SK-N-SH (cell line): Measurements from ENCODE around the gene CEACAM20. TPM values are rescaled to one million over a fixed set of nuclear protein-coding genes. Genes with fewer than 3 reads are reported as not detected.

ENCODE experiments used
- CTCF ChIA-PET: fragments of 300-600, 350-600 bp; formaldehyde crosslinking; extraction: SDS; loops from one replicate; lab custom pipeline; 2021; lab: Yijun Ruan, JAX
- POLR2A ChIA-PET: fragments of 350-600 bp; sonication (Branson Sonifier 250); formaldehyde crosslinking; extraction: SDS; loops from one replicate; lab custom pipeline; 2020; ENCODE audit warnings: antibody characterized with exemption, inconsistent platforms; lab: Yijun Ruan, JAX
- DNase-seq: peaks from one replicate; pipeline ENCODE4 v3.0.0; 2012
- H2AFZ ChIP-seq: fragments of 200-600 bp; sonication (generic); 2 replicates; pipeline ENCODE4 v1.8.1; 2016; ENCODE audit warnings: antibody characterized with exemption, mild to moderate bottlenecking, low read depth
- H3F3A ChIP-seq: fragments of 200-600 bp; sonication (generic); replicated peaks from 2 replicates; pipeline ENCODE3; 2016; ENCODE audit warnings: antibody characterized with exemption, mild to moderate bottlenecking; ENCODE audit not compliant: insufficient read depth
- H3K27ac ChIP-seq, 2 experiments: fragments of 200-500 bp in 1 of 2; fragments of 200-600 bp in 1 of 2; sonication (Bioruptor generic) in 1 of 2; sonication (generic), shearing (Covaris generic) in 1 of 2; 2 replicates each; pipeline versions ENCODE4 v1.5.1 to v1.6.1; 2014 to 2016; ENCODE audit warnings: low read depth in 2 of 2, inconsistent platforms in 1 of 2, low read length in 1 of 2, mild to moderate bottlenecking in 1 of 2, mixed read lengths in 1 of 2
- H3K27me3 ChIP-seq: fragments of 200-600 bp; sonication (generic), shearing (Covaris generic); 2 replicates; pipeline ENCODE4 v1.6.1; 2016; ENCODE audit warnings: mixed run types; ENCODE audit not compliant: insufficient read depth
- H3K36me3 ChIP-seq, 2 experiments: fragments of 200-500 bp in 1 of 2; fragments of 200-600 bp in 1 of 2; sonication (Bioruptor generic) in 1 of 2; sonication (generic) in 1 of 2; replicated peaks in 1 of 2; 2 replicates each; pipeline versions ENCODE3 to v1.5.1; 2014 to 2016; ENCODE audit warnings: low read length in 1 of 2, mild to moderate bottlenecking in 1 of 2; ENCODE audit not compliant: insufficient read depth in 2 of 2, control insufficient read depth in 1 of 2
- H3K4me1 ChIP-seq, 2 experiments: fragments of 200-500 bp in 1 of 2; fragments of 200-600 bp in 1 of 2; sonication (Bioruptor generic) in 1 of 2; sonication (generic), shearing (Covaris generic) in 1 of 2; 2 replicates each; pipeline versions ENCODE4 v1.5.1 to v1.6.1; 2014 to 2016; ENCODE audit warnings: low read depth in 1 of 2, low read length in 1 of 2, mixed run types in 1 of 2; ENCODE audit not compliant: insufficient read depth in 2 of 2, control insufficient read depth in 1 of 2
- H3K4me2 ChIP-seq: fragments of 200-600 bp; sonication (generic), shearing (Covaris generic); 2 replicates; pipeline ENCODE4 v1.6.1; 2017; ENCODE audit warnings: mixed run types
- H3K4me3 ChIP-seq, 2 experiments: fragments of 200-500 bp in 1 of 2; fragments of 200-600 bp in 1 of 2; sonication (Bioruptor generic) in 1 of 2; sonication (generic), shearing (Covaris generic) in 1 of 2; 2 replicates each; pipeline versions ENCODE4 v1.5.1 to v1.8.1; 2014 to 2016; ENCODE audit warnings: low read depth in 2 of 2, inconsistent platforms in 1 of 2, low read length in 1 of 2, mild to moderate bottlenecking in 1 of 2, mixed read lengths in 1 of 2, moderate library complexity in 1 of 2
- H3K79me2 ChIP-seq: fragments of 200-600 bp; sonication (generic); 2 replicates; pipeline ENCODE4 v1.8.1; 2017; ENCODE audit warnings: mild to moderate bottlenecking; ENCODE audit not compliant: insufficient read depth
- H3K9ac ChIP-seq: fragments of 200-600 bp; sonication (generic); 2 replicates; pipeline ENCODE4 v1.6.1; 2017; ENCODE audit warnings: mixed run types
- H3K9me2 ChIP-seq: fragments of 200-600 bp; sonication (generic); 2 replicates; pipeline ENCODE4 v1.6.1; 2017; ENCODE audit warnings: mixed run types
- H3K9me3 ChIP-seq: fragments of 200-600 bp; sonication (generic); 2 replicates; pipeline ENCODE4 v1.6.1; 2017; ENCODE audit warnings: mixed run types, mild to moderate bottlenecking, moderate library complexity
- H4K20me1 ChIP-seq: fragments of 200-600 bp; sonication (generic); 2 replicates; pipeline ENCODE4 v1.6.1; 2017; ENCODE audit warnings: mild to moderate bottlenecking, mixed run types; ENCODE audit not compliant: insufficient read depth
- FOXM1 ChIP-seq: IDR thresholded peaks from 2 replicates; pipeline ENCODE4 v1.4.0; 2012; ENCODE audit warnings: low read depth, mild to moderate bottlenecking
- GATA2 ChIP-seq: sonication (generic); formaldehyde crosslinking; IDR thresholded peaks from 2 replicates; pipeline ENCODE4 v1.5.0; 2020; ENCODE audit warnings: mild to moderate bottlenecking, missing genetic modification reagents
- POLR2AphosphoS5 ChIP-seq: IDR thresholded peaks from 2 replicates; pipeline ENCODE4 v1.6.1; 2012; ENCODE audit warnings: low read depth, low read length
- RXRA ChIP-seq: IDR thresholded peaks from 2 replicates; pipeline ENCODE4 v1.4.0; 2012; ENCODE audit warnings: low read depth, mild to moderate bottlenecking, borderline replicate concordance
- SIN3A ChIP-seq: IDR thresholded peaks from 2 replicates; pipeline ENCODE4 v1.6.1; 2012; ENCODE audit warnings: low read depth, mild to moderate bottlenecking, low read length, moderate library complexity, borderline replicate concordance
- TAF1 ChIP-seq: IDR thresholded peaks from 2 replicates; pipeline ENCODE4 v1.6.1; 2012; ENCODE audit warnings: low read depth, mild to moderate bottlenecking, low read length, moderate library complexity, borderline replicate concordance
- WGBS: methylation state at CpG from one replicate; pipeline ENCODE4 v1.1.6; 2017; ENCODE audit warnings: low lambda C conversion rate; 5-methylcytosine and 5-hydroxymethylcytosine counted together
- polyA plus RNA-seq, 3 experiments: library from polyadenylated mRNA; depleted of rRNA; stranded (reverse); fragments of >200 nt; gene quantifications; 2 replicates each; pipeline ENCODE4 v1.2.3, GENCODE V29; 2012
- TF ChIP-seq, protein P1 (sequence below): IDR thresholded peaks from 2 replicates; pipeline ENCODE4 v1.4.0; 2012; ENCODE audit warnings: low read depth
- TF ChIP-seq, protein P2 (sequence below): IDR thresholded peaks from 2 replicates; pipeline ENCODE4 v1.4.0; 2012; ENCODE audit warnings: low read depth, borderline replicate concordance
- TF ChIP-seq, protein P3 (sequence below): fragments of 200-600 bp; sonication (generic); IDR thresholded peaks from 2 replicates; pipeline ENCODE4 v1.6.1; 2017; ENCODE audit warnings: antibody characterized with exemption, mild to moderate bottlenecking, moderate library complexity

Gene CEACAM20
- not detected in 2 replicates for polyA plus RNA-seq (2012; rRNA removed)
- not detected in 2 replicates for polyA plus RNA-seq (2012; cell fraction: cytosol; rRNA removed)
- polyA plus RNA-seq (2012; cell fraction: nucleus; rRNA removed), result not detected in 2 replicates

DNA sequence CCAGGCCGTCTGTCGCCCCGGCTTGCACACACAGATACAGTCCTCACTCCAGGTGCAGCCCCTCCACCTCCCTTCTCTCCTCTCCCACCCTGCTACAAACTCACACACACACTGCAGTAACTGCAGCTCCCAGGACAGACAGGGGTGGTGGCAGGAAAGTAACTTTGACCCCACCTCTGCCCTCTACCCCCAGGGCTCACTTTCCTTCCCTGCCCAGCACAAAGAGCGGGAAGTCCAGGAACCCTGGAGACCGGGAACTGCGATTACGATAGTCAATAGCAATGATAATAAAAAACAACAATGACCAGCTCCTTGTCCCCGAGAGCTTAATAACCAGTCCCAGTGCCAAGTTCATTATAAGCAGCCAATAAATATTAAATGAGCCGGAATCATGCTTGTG is at the start of gene CEACAM20:
Gene CEACAM20 (minus strand): TSS at position 140 of the 400 bp plus-strand sequence. CDS start 166 bp downstream, outside the sequence.
- Histone ChIP-seq H3K36me3 (no peaks in the 10 kb centered on the region), H3F3A (no peaks in the 10 kb centered on the region), H3K9ac (no peak within 1 kb of the TSS), H3K4me2 (no peak within 1 kb of the TSS), H3K27ac (no peak within 1 kb of the TSS), H3K4me1 (no peaks in the 10 kb centered on the region), H3K9me2 (no peaks in the 10 kb centered on the region), H3K9me3 (no peaks in the 10 kb centered on the region), H3K27me3 (peaks cover 74% of the 10 kb centered on the region; the same call in 1 of the 2 replicates), H3K4me3 (no peak within 1 kb of the TSS), H3K79me2 (no peaks in the 10 kb centered on the region), H4K20me1 (no peaks in the 10 kb centered on the region), H2AFZ (no peak within 1 kb of the TSS)
- 16% methylated on average over 9 of the region's 9 CpGs for WGBS
- CTCF ChIA-PET, result interaction anchor here (1.2 to 1.7 kb wide), 3 partner anchors 41 to 194 kb away, joined by 3 to 7 read pairs (median 3); no protein-coding TSS in a partner anchor
- TF ChIP-seq, protein P1, sequence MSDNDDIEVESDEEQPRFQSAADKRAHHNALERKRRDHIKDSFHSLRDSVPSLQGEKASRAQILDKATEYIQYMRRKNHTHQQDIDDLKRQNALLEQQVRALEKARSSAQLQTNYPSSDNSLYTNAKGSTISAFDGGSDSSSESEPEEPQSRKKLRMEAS, result no peak
- TF ChIP-seq SIN3A (no peak), GATA2 (no peak), TAF1 (no peak), FOXM1 (no peak), RXRA (no peak)
- TF ChIP-seq, protein P2, sequence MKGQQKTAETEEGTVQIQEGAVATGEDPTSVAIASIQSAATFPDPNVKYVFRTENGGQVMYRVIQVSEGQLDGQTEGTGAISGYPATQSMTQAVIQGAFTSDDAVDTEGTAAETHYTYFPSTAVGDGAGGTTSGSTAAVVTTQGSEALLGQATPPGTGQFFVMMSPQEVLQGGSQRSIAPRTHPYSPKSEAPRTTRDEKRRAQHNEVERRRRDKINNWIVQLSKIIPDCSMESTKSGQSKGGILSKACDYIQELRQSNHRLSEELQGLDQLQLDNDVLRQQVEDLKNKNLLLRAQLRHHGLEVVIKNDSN, result no peak
- DNase-seq, result no peak
- POLR2A ChIA-PET, result no interaction called here

DNA sequence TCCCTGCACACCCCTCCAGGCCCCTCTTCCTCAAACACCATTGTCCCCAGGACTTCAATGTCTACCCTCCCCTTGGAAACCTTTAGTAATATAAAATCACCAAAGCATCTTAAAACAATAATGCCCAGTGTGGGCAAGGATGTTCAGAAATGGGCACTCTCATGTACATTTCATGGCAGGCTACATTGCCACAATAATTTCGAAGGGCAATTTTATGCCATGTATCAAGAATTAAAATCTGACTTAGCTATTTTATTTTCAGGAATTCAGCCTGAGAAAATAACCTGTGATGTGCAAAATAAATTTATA is 48.0 kb upstream of the CEACAM20 start:
- no peaks in the 10 kb centered on the region for H3K36me3 ChIP-seq
- no peaks in the 10 kb centered on the region for H3K9me3 ChIP-seq
- no peak for DNase-seq
- H3K79me2 ChIP-seq, result no peaks in the 10 kb centered on the region
- H3K4me1 ChIP-seq, result no peaks in the 10 kb centered on the region
- POLR2A ChIA-PET, result no interaction called here
- CTCF ChIA-PET, result interaction anchor here (1.0 to 3.3 kb wide), 5 partner anchors 11 to 80 kb away, joined by 3 to 16 read pairs (median 3); no protein-coding TSS in a partner anchor
- TF ChIP-seq POLR2AphosphoS5, result no peak
- TF ChIP-seq, protein P3, sequence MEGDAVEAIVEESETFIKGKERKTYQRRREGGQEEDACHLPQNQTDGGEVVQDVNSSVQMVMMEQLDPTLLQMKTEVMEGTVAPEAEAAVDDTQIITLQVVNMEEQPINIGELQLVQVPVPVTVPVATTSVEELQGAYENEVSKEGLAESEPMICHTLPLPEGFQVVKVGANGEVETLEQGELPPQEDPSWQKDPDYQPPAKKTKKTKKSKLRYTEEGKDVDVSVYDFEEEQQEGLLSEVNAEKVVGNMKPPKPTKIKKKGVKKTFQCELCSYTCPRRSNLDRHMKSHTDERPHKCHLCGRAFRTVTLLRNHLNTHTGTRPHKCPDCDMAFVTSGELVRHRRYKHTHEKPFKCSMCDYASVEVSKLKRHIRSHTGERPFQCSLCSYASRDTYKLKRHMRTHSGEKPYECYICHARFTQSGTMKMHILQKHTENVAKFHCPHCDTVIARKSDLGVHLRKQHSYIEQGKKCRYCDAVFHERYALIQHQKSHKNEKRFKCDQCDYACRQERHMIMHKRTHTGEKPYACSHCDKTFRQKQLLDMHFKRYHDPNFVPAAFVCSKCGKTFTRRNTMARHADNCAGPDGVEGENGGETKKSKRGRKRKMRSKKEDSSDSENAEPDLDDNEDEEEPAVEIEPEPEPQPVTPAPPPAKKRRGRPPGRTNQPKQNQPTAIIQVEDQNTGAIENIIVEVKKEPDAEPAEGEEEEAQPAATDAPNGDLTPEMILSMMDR, result no peak
- no peaks in the 10 kb centered on the region for H4K20me1 ChIP-seq
- H3K27ac ChIP-seq, result no peak overlapping the region
- no peak overlapping the region for H3K4me3 ChIP-seq
- no peaks in the 10 kb centered on the region for H3K27me3 ChIP-seq
- no peak overlapping the region for H3K4me2 ChIP-seq
- WGBS, result 27% methylated on average over 1 of the region's 1 CpG
- H3F3A ChIP-seq, result peaks cover 6% of the 10 kb centered on the region
- no peak overlapping the region for H2AFZ ChIP-seq
- H3K9me2 ChIP-seq, result no peaks in the 10 kb centered on the region
- no peak overlapping the region for H3K9ac ChIP-seq
